ENCODE measurements around the gene COL16A1. TPM values are rescaled to one million over a fixed set of nuclear protein-coding genes. Genes with fewer than 3 reads are reported as not detected.
A peak's percentile ranks its signal among the peaks of the same experiment; 100 is the strongest.

The COL16A1 gene
- total RNA-seq, 4 donors from 2014 or later = 67.2 to 169 (median 149) TPM

DNA sequence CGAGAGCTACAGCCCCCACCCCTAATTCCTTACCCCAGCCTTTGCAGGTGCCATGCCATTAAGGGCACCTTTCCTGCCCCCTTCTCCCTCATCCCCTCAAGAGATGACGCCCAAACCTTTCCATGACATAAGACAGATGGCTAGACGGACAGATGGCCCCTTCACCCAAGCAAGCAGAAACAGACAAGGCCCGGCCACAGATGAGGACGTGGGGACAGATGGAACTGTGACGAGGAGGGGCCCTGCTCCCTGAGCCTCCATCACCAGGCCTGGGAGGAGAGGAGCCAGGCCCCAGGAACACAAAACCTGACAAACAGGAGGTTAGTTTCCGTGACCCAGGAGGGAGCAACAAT lies 34.4 kb downstream of the COL16A1 start:
- WGBS, 2 donors (ENCODE audit: low coverage in 1 of 2) = 44 to 58% methylated on average over 2 to 3 of the region's 7 CpGs
- Histone ChIP-seq H3K27ac (peak overlapping the region in 3 of 4 donors; percentile 60 to 81 (median 78)), H3K27me3 (no peaks in the 10 kb centered on the region), H3K4me3 (peak overlapping the region in 1 of 2 donors; percentile 37), H3K9me3 (no peaks in the 10 kb centered on the region), H3K36me3 (peaks cover 0 to 15% of the 10 kb centered on the region in 2 donors), H3K4me1 (peaks cover 0 to 100% (median 26%) of the 10 kb centered on the region in 3 donors)
- TF ChIP-seq POLR2A (IDR thresholded peaks at IDR 0.05) (no peak), POLR2AphosphoS5 (IDR thresholded peaks at IDR 0.05) (no peak)
- TF ChIP-seq, protein P1, sequence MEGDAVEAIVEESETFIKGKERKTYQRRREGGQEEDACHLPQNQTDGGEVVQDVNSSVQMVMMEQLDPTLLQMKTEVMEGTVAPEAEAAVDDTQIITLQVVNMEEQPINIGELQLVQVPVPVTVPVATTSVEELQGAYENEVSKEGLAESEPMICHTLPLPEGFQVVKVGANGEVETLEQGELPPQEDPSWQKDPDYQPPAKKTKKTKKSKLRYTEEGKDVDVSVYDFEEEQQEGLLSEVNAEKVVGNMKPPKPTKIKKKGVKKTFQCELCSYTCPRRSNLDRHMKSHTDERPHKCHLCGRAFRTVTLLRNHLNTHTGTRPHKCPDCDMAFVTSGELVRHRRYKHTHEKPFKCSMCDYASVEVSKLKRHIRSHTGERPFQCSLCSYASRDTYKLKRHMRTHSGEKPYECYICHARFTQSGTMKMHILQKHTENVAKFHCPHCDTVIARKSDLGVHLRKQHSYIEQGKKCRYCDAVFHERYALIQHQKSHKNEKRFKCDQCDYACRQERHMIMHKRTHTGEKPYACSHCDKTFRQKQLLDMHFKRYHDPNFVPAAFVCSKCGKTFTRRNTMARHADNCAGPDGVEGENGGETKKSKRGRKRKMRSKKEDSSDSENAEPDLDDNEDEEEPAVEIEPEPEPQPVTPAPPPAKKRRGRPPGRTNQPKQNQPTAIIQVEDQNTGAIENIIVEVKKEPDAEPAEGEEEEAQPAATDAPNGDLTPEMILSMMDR (IDR thresholded peaks at IDR 0.05) = no peak
- no peak for ATAC-seq

GRCh38 chr1:31668303-31668883 lies 35.4 kb downstream of the COL16A1 start:
- WGBS, 2 donors (ENCODE audit: low coverage in 1 of 2) = 57% methylated on average over 4 of the region's 11 CpGs; no CpG with 5 or more reads in 1 of the 2 donors
- Histone ChIP-seq H3K27me3 (no peaks in the 10 kb centered on the region), H3K4me1 (peaks cover 0 to 99% (median 26%) of the 10 kb centered on the region in 3 donors), H3K4me3 (no peak overlapping the region), H3K36me3 (peaks cover 0 to 17% of the 10 kb centered on the region in 2 donors), H3K9me3 (no peaks in the 10 kb centered on the region), H3K27ac (peak overlapping the region in 1 of 4 donors; percentile 57)
- no peak for TF ChIP-seq EP300 (IDR thresholded peaks at IDR 0.05)
- no peak for TF ChIP-seq POLR2AphosphoS5 (IDR thresholded peaks at IDR 0.05)
- TF ChIP-seq, protein P1 (IDR thresholded peaks at IDR 0.05) = no peak
- no peak for TF ChIP-seq POLR2A (IDR thresholded peaks at IDR 0.05)
- no peak for ATAC-seq

DNA sequence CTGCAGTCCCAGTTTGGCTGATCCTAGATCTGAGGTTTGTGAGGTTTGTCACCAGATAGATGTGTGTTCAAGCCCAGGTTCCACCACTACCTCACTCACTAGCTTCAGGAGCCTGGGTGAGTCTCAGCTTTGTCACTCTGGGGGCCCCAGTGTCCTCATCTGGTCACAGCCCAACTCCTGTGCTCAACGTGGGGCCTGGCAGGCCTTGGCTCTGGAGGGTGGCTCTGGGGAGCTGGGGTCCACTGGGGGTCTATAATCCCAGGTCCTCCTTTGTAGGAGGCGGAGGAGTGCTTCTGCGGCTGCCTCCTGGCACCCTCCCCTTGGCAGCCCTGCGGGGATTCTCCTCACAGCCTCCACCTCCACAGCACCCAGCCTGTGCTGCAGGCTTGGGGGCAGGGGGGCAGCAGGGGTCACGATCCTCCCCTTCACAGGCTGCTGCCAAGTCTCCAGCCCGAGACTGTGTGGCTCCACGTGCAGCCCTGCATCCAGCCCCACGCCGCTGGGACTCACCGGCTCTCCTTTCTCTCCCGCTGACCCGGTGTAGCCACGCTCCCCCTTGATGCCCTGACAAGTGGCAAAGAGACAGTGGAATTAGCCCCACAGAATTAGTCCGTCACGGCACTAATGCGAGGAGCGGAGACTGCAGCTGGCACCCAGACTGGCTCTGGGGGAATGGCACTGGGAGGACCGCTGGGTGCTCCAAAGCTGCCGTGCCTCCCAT lies 36.6 kb downstream of the COL16A1 start:
- TF ChIP-seq, protein P1 (IDR thresholded peaks at IDR 0.05) = no peak
- no peaks in the 10 kb centered on the region for H3K9me3 ChIP-seq
- ATAC-seq = no peak
- WGBS, 2 donors (ENCODE audit: low coverage in 1 of 2) = no CpG with 5 or more reads among the region's 19 CpGs
- H3K4me3 ChIP-seq = no peak overlapping the region
- peaks cover 0 to 88% (median 26%) of the 10 kb centered on the region in 3 donors for H3K4me1 ChIP-seq
- H3K36me3 ChIP-seq = peaks cover 0 to 27% of the 10 kb centered on the region in 2 donors
- H3K27ac ChIP-seq = peak overlapping the region in 3 of 4 donors; percentile 44 to 57 (median 57)
- no peaks in the 10 kb centered on the region for H3K27me3 ChIP-seq

DNA sequence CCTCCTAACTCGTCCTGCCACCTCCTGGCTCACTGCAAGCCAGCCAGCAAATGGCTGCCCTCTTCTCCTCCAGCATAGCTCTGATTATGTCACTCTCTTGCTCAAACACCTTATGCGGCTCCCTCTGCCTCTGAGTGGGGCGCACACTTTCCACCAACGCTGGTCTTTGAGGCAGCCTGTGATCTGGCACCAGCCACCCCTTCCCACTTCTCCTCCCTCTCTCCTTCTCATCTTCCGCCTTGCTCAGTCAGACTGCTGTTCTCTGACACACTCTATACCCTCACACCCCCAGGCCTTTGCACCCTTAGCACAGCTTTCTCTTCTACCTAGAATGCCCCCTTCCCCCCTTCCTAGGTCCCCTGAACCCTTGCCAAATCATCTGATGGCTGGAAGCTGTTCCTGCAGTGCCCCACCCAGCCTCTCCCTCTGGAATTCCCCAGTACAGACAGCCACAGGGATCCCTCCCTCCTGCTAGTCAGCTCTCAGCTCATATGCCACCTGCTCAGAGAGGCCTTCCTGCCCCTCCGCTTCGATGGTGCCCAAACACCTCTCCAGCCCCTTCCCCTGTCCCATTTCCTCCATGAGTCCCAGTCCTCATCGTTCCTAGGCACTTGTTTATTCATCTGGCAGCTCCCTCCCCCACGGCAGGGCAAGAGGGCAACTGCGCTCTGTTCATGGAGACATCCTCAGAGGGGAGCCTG lies 37.4 kb downstream of the COL16A1 start:
- Histone ChIP-seq H3K27me3 (no peaks in the 10 kb centered on the region), H3K9me3 (no peaks in the 10 kb centered on the region), H3K36me3 (peaks cover 0 to 35% of the 10 kb centered on the region in 2 donors), H3K27ac (peak overlapping the region in 3 of 4 donors; percentile 44 to 57 (median 57)), H3K4me1 (peaks cover 0 to 80% (median 26%) of the 10 kb centered on the region in 3 donors), H3K4me3 (no peak overlapping the region)
- ATAC-seq = peak; percentile 14
- TF ChIP-seq, protein P1 (IDR thresholded peaks at IDR 0.05) = no peak
- no peak for TF ChIP-seq POLR2AphosphoS5 (IDR thresholded peaks at IDR 0.05)
- no peak for TF ChIP-seq POLR2A (IDR thresholded peaks at IDR 0.05)
- no peak for TF ChIP-seq EP300 (IDR thresholded peaks at IDR 0.05)
- 35 to 60% methylated on average over 1 to 8 of the region's 10 CpGs for WGBS, 2 donors (ENCODE audit: low coverage in 1 of 2)
